ENCODE measurements around the gene PFKM. TPM values are rescaled to one million over a fixed set of nuclear protein-coding genes. Genes with fewer than 3 reads are reported as not detected.

PFKM gene
- total and polyA plus RNA-seq, 8 donors, result 7.0 to 27.5 (median 11.3) TPM

GRCh38 chr12:48193623-48194022 is 74.5 kb downstream of the PFKM start:
- intact Hi-C loops (cut with DNase I), result no loop called here
- no peak overlapping the region for H3K4me3 ChIP-seq
- ATAC-seq (no peak), DNase-seq (no peak), FAIRE-seq (no peak)
- no peaks in the 10 kb centered on the region for H3K27me3 ChIP-seq
- H3K27ac ChIP-seq, result no peak overlapping the region
- H3K9me3 ChIP-seq, result no peaks in the 10 kb centered on the region
- peaks cover 0 to 5% (median 4%) of the 10 kb centered on the region in 3 donors for H3K4me1 ChIP-seq
- no peak for TF ChIP-seq CTCF (IDR thresholded peaks at IDR 0.05)
- WGBS, 2 donors, result 49 to 67% methylated on average over 2 of the region's 2 CpGs
- no peaks in the 10 kb centered on the region for H3K36me3 ChIP-seq

GRCh38 chr12:48194799-48195201 is 75.6 kb downstream of the PFKM start:
- Histone ChIP-seq H3K4me1 (peaks cover 0 to 9% (median 4%) of the 10 kb centered on the region in 3 donors), H3K9me3 (no peaks in the 10 kb centered on the region), H3K36me3 (no peaks in the 10 kb centered on the region), H3K27ac (no peak overlapping the region), H3K27me3 (no peaks in the 10 kb centered on the region), H3K4me3 (no peak overlapping the region)
- ATAC-seq (no peak), FAIRE-seq (no peak), DNase-seq (no peak)
- intact Hi-C loops (cut with DNase I), result no loop called here
- TF ChIP-seq CTCF (IDR thresholded peaks at IDR 0.05), result no peak
- 49 to 51% methylated on average over 1 of the region's 1 CpG for WGBS, 2 donors

Small RNA genes within 50 kb of the gene (microRNA-seq; reads per million reads assigned to microRNA genes)
- gene MIR6505, result 0 to 1.8 reads per million in 2 donors

Other genes with a start within 250 kb of the PFKM start
- 1 to 10 TPM; 1.3 to 5.5 (median 3.5) TPM for gene VDR, start 214.4 kb upstream of the PFKM start, total RNA-seq
- 1 to 10 TPM; 1.2 to 1.7 TPM for gene VDR, start 214.4 kb upstream of the PFKM start, polyA plus RNA-seq
- gene TMEM106C, start 155.8 kb upstream of the PFKM start, total RNA-seq, result 10 to 100 TPM; 25.6 to 42.1 (median 31.7) TPM
- 10 to 100 TPM; 24.7 to 44.7 TPM for gene TMEM106C, start 155.8 kb upstream of the PFKM start, polyA plus RNA-seq
- gene COL2A1, start 114.9 kb upstream of the PFKM start, total RNA-seq, result under 1 TPM in 1 of 6 donors, not detected in 5; 0.06 TPM
- under 1 TPM; 0.04 to 0.12 TPM for gene COL2A1, start 114.9 kb upstream of the PFKM start, polyA plus RNA-seq
- 1 to 10 TPM; 6.8 to 8.9 (median 7.4) TPM for gene SENP1, start 13.3 kb upstream of the PFKM start, total RNA-seq
- gene SENP1, start 13.3 kb upstream of the PFKM start, polyA plus RNA-seq, result 1 to 10 TPM; 1.9 to 3.4 TPM
- 10 to 100 TPM; 17.6 to 27.6 (median 20.7) TPM for gene ASB8, start 38.2 kb downstream of the PFKM start, total RNA-seq
- 10 to 100 TPM in 1 of 2 donors, 1 to 10 TPM in 1; 8.1 to 17.0 TPM for gene ASB8, start 38.2 kb downstream of the PFKM start, polyA plus RNA-seq
- under 1 TPM; 0.16 to 0.76 (median 0.34) TPM for gene CCDC184, start 64.3 kb downstream of the PFKM start, total RNA-seq
- gene CCDC184, start 64.3 kb downstream of the PFKM start, polyA plus RNA-seq, result 1 to 10 TPM in 1 of 2 donors, under 1 TPM in 1; 0.61 to 3.1 TPM
- gene OR10AD1, start 83.9 kb downstream of the PFKM start, total RNA-seq, result not detected
- not detected for gene OR10AD1, start 83.9 kb downstream of the PFKM start, polyA plus RNA-seq
- gene ZNF641, start 231.6 kb downstream of the PFKM start, total RNA-seq, result 10 to 100 TPM in 5 of 6 donors, 1 to 10 TPM in 1; 9.9 to 14.4 (median 12.3) TPM
- gene ZNF641, start 231.6 kb downstream of the PFKM start, polyA plus RNA-seq, result 1 to 10 TPM; 8.0 to 9.2 TPM